Body of pancreas (tissue), 4 donors: ENCODE measurements around the gene TYW5. TPM values are rescaled to one million over a fixed set of nuclear protein-coding genes. Genes with fewer than 3 reads are reported as not detected.

Experiments used
- ATAC-seq: fragments of 150-250 bp; one replicate; pipeline ENCODE4 v1.9.1; 2016
- DNase-seq, 4 donors: peaks; one replicate each; pipeline ENCODE4 v3.0.0-alpha.2; 2019
- H3K27ac ChIP-seq, 4 donors: fragments of 200-600 bp; sonication (generic); 1 replicate in 3 of 4; 2 replicates in 1 of 4; pipeline versions ENCODE4 v1.5.1 to v1.6.1; 2016 to 2019; ENCODE audit warnings: mild to moderate bottlenecking in 1 of 4, mixed read lengths in 1 of 4, moderate library complexity in 1 of 4
- H3K27me3 ChIP-seq, 2 donors: fragments of 200-600 bp; sonication (generic); one replicate each; pipeline ENCODE4 v1.6.0; 2016; ENCODE audit warnings: mild to moderate bottlenecking in 1 of 2
- H3K36me3 ChIP-seq, 2 donors: fragments of 200-600 bp; sonication (generic); replicated peaks in 1 of 2; 2 replicates each; pipeline ENCODE4 v1.5.1; 2016; ENCODE audit warnings: low read depth in 2 of 2; ENCODE audit not compliant: insufficient read depth in 1 of 2
- H3K4me1 ChIP-seq: fragments of 200-600 bp; sonication (generic); one replicate; pipeline ENCODE4 v1.6.0; 2016
- H3K4me3 ChIP-seq, 2 donors: fragments of 200-600 bp; sonication (generic); 1 replicate in 1 of 2; 2 replicates in 1 of 2; pipeline ENCODE4 v1.5.1; 2016 to 2019
- H3K9me3 ChIP-seq, 3 donors: fragments of 200-600 bp; sonication (generic); 1 replicate in 2 of 3; 2 replicates in 1 of 3; pipeline ENCODE4 v1.5.1; 2016
- POLR2A ChIP-seq, 3 donors: fragments of 450-650 bp; IDR thresholded peaks; one replicate each; pipeline ENCODE4 v1.6.1; 2016; ENCODE audit warnings: antibody characterized with exemption in 3 of 3, mild to moderate bottlenecking in 2 of 3
- WGBS, 2 donors: methylation state at CpG; one replicate each; pipeline ENCODE4 v1.1.5; 2017; 5-methylcytosine and 5-hydroxymethylcytosine counted together
- intact Hi-C: fragments of 100-400 bp; cut with DNase I; formaldehyde crosslinking; loops from one replicate; pipeline ENCODE4 v1.15.1; 2023
- total RNA-seq, 2 donors: library from RNA; depleted of rRNA; stranded (reverse); fragments of >200 nt; gene quantifications; one replicate each; pipeline ENCODE4 v1.1.0, GENCODE V29; 2016
- TF ChIP-seq, protein P1 (sequence below), 7 experiments: fragments of 450-650 bp in 4 of 7; fragments of 200-600 bp in 3 of 7; sonication (generic) in 3 of 7; IDR thresholded peaks; one replicate each; pipeline ENCODE4 v1.5.1; 2016 to 2019; ENCODE audit warnings: antibody characterized with exemption in 7 of 7

TYW5 gene
- total RNA-seq, 2 donors from 2014 or later = 4.3 to 10.1 TPM

- 0 to 1% methylated on average over 13 of the region's 13 CpGs for WGBS, 2 donors
- TF ChIP-seq POLR2A (IDR thresholded peaks at IDR 0.05) = no peak
- TF ChIP-seq, protein P1, sequence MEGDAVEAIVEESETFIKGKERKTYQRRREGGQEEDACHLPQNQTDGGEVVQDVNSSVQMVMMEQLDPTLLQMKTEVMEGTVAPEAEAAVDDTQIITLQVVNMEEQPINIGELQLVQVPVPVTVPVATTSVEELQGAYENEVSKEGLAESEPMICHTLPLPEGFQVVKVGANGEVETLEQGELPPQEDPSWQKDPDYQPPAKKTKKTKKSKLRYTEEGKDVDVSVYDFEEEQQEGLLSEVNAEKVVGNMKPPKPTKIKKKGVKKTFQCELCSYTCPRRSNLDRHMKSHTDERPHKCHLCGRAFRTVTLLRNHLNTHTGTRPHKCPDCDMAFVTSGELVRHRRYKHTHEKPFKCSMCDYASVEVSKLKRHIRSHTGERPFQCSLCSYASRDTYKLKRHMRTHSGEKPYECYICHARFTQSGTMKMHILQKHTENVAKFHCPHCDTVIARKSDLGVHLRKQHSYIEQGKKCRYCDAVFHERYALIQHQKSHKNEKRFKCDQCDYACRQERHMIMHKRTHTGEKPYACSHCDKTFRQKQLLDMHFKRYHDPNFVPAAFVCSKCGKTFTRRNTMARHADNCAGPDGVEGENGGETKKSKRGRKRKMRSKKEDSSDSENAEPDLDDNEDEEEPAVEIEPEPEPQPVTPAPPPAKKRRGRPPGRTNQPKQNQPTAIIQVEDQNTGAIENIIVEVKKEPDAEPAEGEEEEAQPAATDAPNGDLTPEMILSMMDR (IDR thresholded peaks at IDR 0.05) = no peak
- Histone ChIP-seq H3K36me3 (no peaks in the 10 kb centered on the region), H3K9me3 (peaks cover 0 to 2% (median 0%) of the 10 kb centered on the region in 3 donors), H3K4me1 (peaks cover 15% of the 10 kb centered on the region), H3K27ac (peak overlapping the region; percentile 91 to 99 (median 95)), H3K27me3 (no peaks in the 10 kb centered on the region), H3K4me3 (peak overlapping the region; percentile 52 to 64)
- DNase-seq = no peak
- intact Hi-C loops = no loop called here
- no peak for ATAC-seq
These were observed 43.5 kb downstream of the TYW5 start for GRCh38 chr2:199911877-199912161.

DNA sequence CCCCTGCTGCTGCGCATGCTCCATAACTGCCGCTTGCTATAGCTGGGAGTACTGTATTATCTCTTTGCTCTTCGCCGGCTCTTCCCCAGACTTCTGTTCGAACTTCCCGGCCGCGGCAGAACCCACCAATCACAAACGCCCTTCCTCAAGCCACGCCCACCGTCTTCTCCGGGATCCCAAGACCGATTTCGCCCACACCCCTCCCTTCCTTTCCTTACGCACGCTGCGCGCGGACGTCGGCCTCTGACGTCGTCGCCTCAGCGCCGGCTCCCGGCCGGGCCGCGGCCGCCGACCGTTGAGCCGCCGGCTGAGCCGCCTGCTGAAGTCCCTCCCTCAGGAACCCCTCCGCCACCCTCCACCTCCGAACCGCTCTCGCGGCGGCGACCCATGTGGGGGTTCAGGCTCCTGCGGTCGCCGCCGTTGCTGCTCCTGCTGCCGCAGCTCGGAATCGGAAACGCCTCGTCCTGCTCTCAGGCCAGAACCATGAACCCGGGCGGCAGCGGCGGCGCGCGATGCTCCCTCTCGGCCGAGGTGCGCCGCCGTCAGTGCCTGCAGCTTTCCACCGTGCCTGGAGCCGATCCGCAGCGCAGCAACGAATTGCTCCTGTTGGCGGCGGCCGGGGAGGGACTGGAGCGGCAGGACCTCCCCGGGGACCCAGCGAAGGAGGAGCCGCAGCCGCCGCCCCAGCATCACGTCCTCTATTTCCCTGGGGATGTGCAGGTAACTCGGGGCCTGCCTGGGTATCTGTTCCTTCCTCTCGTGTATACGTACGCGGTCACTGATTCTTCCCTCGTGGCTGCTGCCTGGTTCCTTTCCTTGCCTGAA is 44.0 kb downstream of the TYW5 start, which contains the start of gene C2orf69:
C2orf69 (plus strand) TSS at position 242 of the 825 bp plus-strand sequence; CDS start at position 388, 146 bp downstream.
- Histone ChIP-seq H3K36me3 (no peaks in the 10 kb centered on the region), H3K4me3 (peak within 1 kb of the TSS; percentile 52 to 64), H3K9me3 (no peaks in the 10 kb centered on the region), H3K4me1 (peaks cover 15% of the 10 kb centered on the region), H3K27me3 (no peaks in the 10 kb centered on the region), H3K27ac (peak within 1 kb of the TSS; percentile 91 to 99 (median 95))
- ATAC-seq = peak; percentile 97
- WGBS, 2 donors = 0 to 1% methylated on average over 39 to 71 of the region's 85 CpGs
- TF ChIP-seq, protein P1 (IDR thresholded peaks at IDR 0.05) = peak in 3 of 7 experiments; percentile 5 to 18 (median 10)
- TF ChIP-seq POLR2A (IDR thresholded peaks at IDR 0.05) = peak; percentile 86 to 89 (median 87)
- DNase-seq = peak; percentile 97
- intact Hi-C loops = no loop called here

GRCh38 chr2:199910338-199911051 is 44.8 kb downstream of the TYW5 start:
- TF ChIP-seq, protein P1 (IDR thresholded peaks at IDR 0.05) = no peak
- TF ChIP-seq POLR2A (IDR thresholded peaks at IDR 0.05) = no peak
- Histone ChIP-seq H3K27ac (peak overlapping the region in 3 of 4 donors; percentile 91 to 99 (median 97)), H3K4me1 (peaks cover 15% of the 10 kb centered on the region), H3K9me3 (no peaks in the 10 kb centered on the region), H3K36me3 (no peaks in the 10 kb centered on the region), H3K27me3 (no peaks in the 10 kb centered on the region), H3K4me3 (peak overlapping the region in 1 of 2 donors; percentile 64)
- DNase-seq = no peak
- ATAC-seq = no peak
- WGBS, 2 donors = 29 to 47% methylated on average over 18 of the region's 18 CpGs
- intact Hi-C loops = no loop called here

- H3K27me3 ChIP-seq = no peaks in the 10 kb centered on the region
- WGBS, 2 donors = 63 to 67% methylated on average over 2 of the region's 2 CpGs
- TF ChIP-seq POLR2A (IDR thresholded peaks at IDR 0.05) = no peak
- TF ChIP-seq, protein P1 (IDR thresholded peaks at IDR 0.05) = no peak
- H3K4me1 ChIP-seq = peaks cover 4% of the 10 kb centered on the region
- ATAC-seq (no peak), DNase-seq (no peak)
- intact Hi-C loops = no loop called here
- no peaks in the 10 kb centered on the region for H3K9me3 ChIP-seq
- no peak overlapping the region for H3K4me3 ChIP-seq
- no peaks in the 10 kb centered on the region for H3K36me3 ChIP-seq
- no peak overlapping the region for H3K27ac ChIP-seq
These were observed 48.1 kb downstream of the TYW5 start for GRCh38 chr2:199907008-199907714.
